ENCODE results near the gene VAV2. TPM values are rescaled to one million over a fixed set of nuclear protein-coding genes. Genes with fewer than 3 reads are reported as not detected.
A peak's percentile ranks its signal among the peaks of the same experiment; 100 is the strongest.
"Not testable (repeated sequence)": the region's sequence is repeated elsewhere in the genome, so short reads cannot be mapped to it uniquely, and the experiment has no call there.

The VAV2 gene
- total and polyA plus RNA-seq, 2 experiments from 2014 or later: 10.8 to 15.3 TPM

- no peak overlapping the region for H3K27ac ChIP-seq
- H3K9me3 ChIP-seq (ENCODE audit: low read depth): no peaks in the 10 kb centered on the region
- no peaks in the 10 kb centered on the region for H3K4me1 ChIP-seq (ENCODE audit: low read depth)
- no peak for DNase-seq (ENCODE audit: low read depth in 1 of 2, low spot score in 1 of 2)
- H3K4me3 ChIP-seq: no peak overlapping the region
- TF ChIP-seq CTCF (IDR thresholded peaks at IDR 0.05; ENCODE audit: low read depth, low read length): no peak
- H3K36me3 ChIP-seq: no peaks in the 10 kb centered on the region
- H3K27me3 ChIP-seq: no peaks in the 10 kb centered on the region
These were observed 224.5 kb downstream of the VAV2 start for GRCh38 chr9:133767625-133768024.

DNA sequence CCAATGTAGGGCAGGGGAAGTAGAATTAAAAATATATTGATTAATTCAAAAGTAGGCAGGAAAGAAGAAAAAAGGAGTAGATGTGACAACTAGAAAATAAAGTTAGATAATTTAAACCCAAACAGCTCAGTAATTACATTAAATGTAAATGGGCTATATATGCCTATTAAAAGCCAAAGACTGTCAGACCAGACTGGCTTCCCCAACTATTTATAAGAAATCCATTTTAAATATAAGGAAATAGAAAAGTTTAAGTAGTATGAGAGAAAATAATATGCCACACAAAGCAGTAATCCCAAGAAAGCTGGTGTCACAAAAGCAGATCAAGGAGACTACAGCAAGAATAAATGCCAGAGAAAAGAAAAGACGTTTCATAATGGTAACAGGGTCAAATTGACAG, 225.1 kb downstream of the VAV2 start:
- no peak for TF ChIP-seq CTCF (IDR thresholded peaks at IDR 0.05; ENCODE audit: low read depth, low read length)
- H3K4me1 ChIP-seq (ENCODE audit: low read depth): no peaks in the 10 kb centered on the region
- DNase-seq (ENCODE audit: low read depth in 1 of 2, low spot score in 1 of 2): no peak
- no peak overlapping the region for H3K4me3 ChIP-seq
- H3K36me3 ChIP-seq: no peaks in the 10 kb centered on the region
- no peaks in the 10 kb centered on the region for H3K9me3 ChIP-seq (ENCODE audit: low read depth)
- no peak overlapping the region for H3K27ac ChIP-seq
- no peaks in the 10 kb centered on the region for H3K27me3 ChIP-seq

DNA sequence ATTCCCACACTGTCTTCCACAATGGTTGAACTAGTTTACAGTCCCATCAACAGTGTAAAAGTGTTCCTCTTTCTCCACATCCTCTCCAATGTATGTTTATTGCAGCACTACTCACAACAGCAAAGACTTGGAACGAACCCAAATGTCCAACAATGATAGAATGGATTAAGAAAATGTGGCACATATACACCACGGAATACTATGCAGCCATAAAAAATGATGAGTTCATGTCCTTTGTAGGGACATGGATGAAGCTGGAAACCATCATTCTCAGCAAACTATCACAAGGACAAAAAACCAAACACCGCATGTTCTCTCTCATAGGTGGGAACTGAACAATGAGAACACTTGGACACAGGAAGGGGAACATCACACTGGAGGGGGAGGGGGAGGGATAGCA, 225.9 kb downstream of the VAV2 start:
- not testable (repeated sequence) for H3K27me3 ChIP-seq; H3K27ac ChIP-seq; H3K4me3 ChIP-seq; H3K4me1 ChIP-seq (ENCODE audit: low read depth); H3K9me3 ChIP-seq (ENCODE audit: low read depth); H3K36me3 ChIP-seq; DNase-seq (ENCODE audit: low read depth in 1 of 2, low spot score in 1 of 2)

GRCh38 chr9:133763272-133764183, 228.6 kb downstream of the VAV2 start:
- Histone ChIP-seq H3K27me3 (no peaks in the 10 kb centered on the region), H3K27ac (no peak overlapping the region), H3K9me3 (ENCODE audit: low read depth) (no peaks in the 10 kb centered on the region), H3K4me3 (no peak overlapping the region), H3K36me3 (no peaks in the 10 kb centered on the region), H3K4me1 (ENCODE audit: low read depth) (no peaks in the 10 kb centered on the region)
- peak in 1 of 2 donors; percentile 40 for DNase-seq (ENCODE audit: low read depth in 1 of 2, low spot score in 1 of 2)
- no peak for TF ChIP-seq CTCF (IDR thresholded peaks at IDR 0.05; ENCODE audit: low read depth, low read length)

GRCh38 chr9:133762488-133763271, 229.4 kb downstream of the VAV2 start:
- Histone ChIP-seq H3K4me3 (no peak overlapping the region), H3K27me3 (no peaks in the 10 kb centered on the region), H3K27ac (no peak overlapping the region), H3K4me1 (ENCODE audit: low read depth) (no peaks in the 10 kb centered on the region), H3K36me3 (no peaks in the 10 kb centered on the region), H3K9me3 (ENCODE audit: low read depth) (no peaks in the 10 kb centered on the region)
- DNase-seq (ENCODE audit: low read depth in 1 of 2, low spot score in 1 of 2): no peak
- TF ChIP-seq CTCF (IDR thresholded peaks at IDR 0.05; ENCODE audit: low read depth, low read length): no peak

Data from cardiac muscle cell (in vitro differentiated cells and primary cell).